Esophagus muscularis mucosa (tissue), 3 donors: Measurements from ENCODE around the gene APOL2.

ENCODE experiments used
- POLR2A ChIP-seq: fragments of 450-650 bp; IDR thresholded peaks from one replicate; pipeline ENCODE4 v1.6.1; 2017; ENCODE audit warnings: antibody characterized with exemption, moderate library complexity, mild to moderate bottlenecking, low read depth
- POLR2AphosphoS5 ChIP-seq, 2 donors: sonication (generic); formaldehyde crosslinking; IDR thresholded peaks; one replicate each; pipeline ENCODE4 v1.6.1; 2017; ENCODE audit warnings: antibody characterized with exemption in 2 of 2
- TF ChIP-seq, protein P1 (sequence below), 3 experiments: fragments of 200-600 bp in 2 of 3; fragments of 450-650 bp in 1 of 3; sonication (generic) in 2 of 3; IDR thresholded peaks; one replicate each; pipeline ENCODE4 v1.5.1; 2017 to 2019; ENCODE audit warnings: antibody characterized with exemption in 3 of 3, mild to moderate bottlenecking in 2 of 3, moderate library complexity in 1 of 3

GRCh38 chr22:36198536-36198935, 40.8 kb downstream of the APOL2 start:
- TF ChIP-seq, protein P1, sequence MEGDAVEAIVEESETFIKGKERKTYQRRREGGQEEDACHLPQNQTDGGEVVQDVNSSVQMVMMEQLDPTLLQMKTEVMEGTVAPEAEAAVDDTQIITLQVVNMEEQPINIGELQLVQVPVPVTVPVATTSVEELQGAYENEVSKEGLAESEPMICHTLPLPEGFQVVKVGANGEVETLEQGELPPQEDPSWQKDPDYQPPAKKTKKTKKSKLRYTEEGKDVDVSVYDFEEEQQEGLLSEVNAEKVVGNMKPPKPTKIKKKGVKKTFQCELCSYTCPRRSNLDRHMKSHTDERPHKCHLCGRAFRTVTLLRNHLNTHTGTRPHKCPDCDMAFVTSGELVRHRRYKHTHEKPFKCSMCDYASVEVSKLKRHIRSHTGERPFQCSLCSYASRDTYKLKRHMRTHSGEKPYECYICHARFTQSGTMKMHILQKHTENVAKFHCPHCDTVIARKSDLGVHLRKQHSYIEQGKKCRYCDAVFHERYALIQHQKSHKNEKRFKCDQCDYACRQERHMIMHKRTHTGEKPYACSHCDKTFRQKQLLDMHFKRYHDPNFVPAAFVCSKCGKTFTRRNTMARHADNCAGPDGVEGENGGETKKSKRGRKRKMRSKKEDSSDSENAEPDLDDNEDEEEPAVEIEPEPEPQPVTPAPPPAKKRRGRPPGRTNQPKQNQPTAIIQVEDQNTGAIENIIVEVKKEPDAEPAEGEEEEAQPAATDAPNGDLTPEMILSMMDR (IDR thresholded peaks at IDR 0.05) = no peak
- TF ChIP-seq POLR2A (no peak), POLR2AphosphoS5 (IDR thresholded peaks at IDR 0.05) (no peak)
